ENCODE data around the gene FEM1C.

Gene FEM1C

GRCh38 chr5:115559524-115559923 is 14.9 kb upstream of the FEM1C start:
- H3K4me3 ChIP-seq (ENCODE audit: low read length in 2 of 2) = no peak overlapping the region
- H3K36me3 ChIP-seq (ENCODE audit: control insufficient read depth in 2 of 2, insufficient read depth in 2 of 2, low read length in 2 of 2) = no peaks in the 10 kb centered on the region
- H3K4me1 ChIP-seq (ENCODE audit: control insufficient read depth in 2 of 2, insufficient read depth in 2 of 2, low read length in 2 of 2) = peaks cover 0 to 5% of the 10 kb centered on the region in 2 donors

GRCh38 chr5:115558388-115558956 is 13.9 kb upstream of the FEM1C start:
- H3K9me3 ChIP-seq (ENCODE audit: control insufficient read depth in 2 of 2, low read length in 2 of 2) = no peaks in the 10 kb centered on the region
- no peaks in the 10 kb centered on the region for H3K36me3 ChIP-seq (ENCODE audit: control insufficient read depth in 2 of 2, insufficient read depth in 2 of 2, low read length in 2 of 2)
- H3K4me1 ChIP-seq (ENCODE audit: control insufficient read depth in 2 of 2, insufficient read depth in 2 of 2, low read length in 2 of 2) = peaks cover 0 to 5% of the 10 kb centered on the region in 2 donors
- H3K27me3 ChIP-seq (ENCODE audit: control insufficient read depth in 2 of 2, insufficient read depth in 2 of 2, low read length in 2 of 2) = no peaks in the 10 kb centered on the region
- no peak overlapping the region for H3K4me3 ChIP-seq (ENCODE audit: low read length in 2 of 2)
- peak overlapping the region in 1 of 2 donors; percentile 46 for H3K27ac ChIP-seq (ENCODE audit: low read depth in 2 of 2, low read length in 2 of 2)
- H3K9ac ChIP-seq (ENCODE audit: low read depth in 1 of 2, low read length in 2 of 2) = no peak overlapping the region

More at GRCh38 chr5:115559524-115559923, 14.9 kb upstream of the FEM1C start:
- H3K9ac ChIP-seq (ENCODE audit: low read depth in 1 of 2, low read length in 2 of 2) = no peak overlapping the region
- no peak overlapping the region for H3K27ac ChIP-seq (ENCODE audit: low read depth in 2 of 2, low read length in 2 of 2)
- H3K9me3 ChIP-seq (ENCODE audit: control insufficient read depth in 2 of 2, low read length in 2 of 2) = no peaks in the 10 kb centered on the region
- no peaks in the 10 kb centered on the region for H3K27me3 ChIP-seq (ENCODE audit: control insufficient read depth in 2 of 2, insufficient read depth in 2 of 2, low read length in 2 of 2)

- Histone ChIP-seq H3K36me3 (ENCODE audit: control insufficient read depth in 2 of 2, insufficient read depth in 2 of 2, low read length in 2 of 2) (no peaks in the 10 kb centered on the region), H3K9me3 (ENCODE audit: control insufficient read depth in 2 of 2, low read length in 2 of 2) (no peaks in the 10 kb centered on the region), H3K27ac (ENCODE audit: low read depth in 2 of 2, low read length in 2 of 2) (peak overlapping the region in 1 of 2 donors; percentile 46), H3K9ac (ENCODE audit: low read depth in 1 of 2, low read length in 2 of 2) (peak overlapping the region in 1 of 2 donors; percentile 30), H3K27me3 (ENCODE audit: control insufficient read depth in 2 of 2, insufficient read depth in 2 of 2, low read length in 2 of 2) (no peaks in the 10 kb centered on the region), H3K4me3 (ENCODE audit: low read length in 2 of 2) (no peak overlapping the region), H3K4me1 (ENCODE audit: control insufficient read depth in 2 of 2, insufficient read depth in 2 of 2, low read length in 2 of 2) (peaks cover 0 to 5% of the 10 kb centered on the region in 2 donors)
Measured at GRCh38 chr5:115557667-115558387, 13.3 kb upstream of the FEM1C start.

GRCh38 chr5:115556276-115556675 is 11.7 kb upstream of the FEM1C start:
- Histone ChIP-seq H3K27me3 (ENCODE audit: control insufficient read depth in 2 of 2, insufficient read depth in 2 of 2, low read length in 2 of 2) (no peaks in the 10 kb centered on the region), H3K9ac (ENCODE audit: low read depth in 1 of 2, low read length in 2 of 2) (no peak overlapping the region), H3K4me1 (ENCODE audit: control insufficient read depth in 2 of 2, insufficient read depth in 2 of 2, low read length in 2 of 2) (peaks cover 0 to 5% of the 10 kb centered on the region in 2 donors)

GRCh38 chr5:115555084-115555633 is 10.6 kb upstream of the FEM1C start:
- Histone ChIP-seq H3K4me1 (ENCODE audit: control insufficient read depth in 2 of 2, insufficient read depth in 2 of 2, low read length in 2 of 2) (peaks cover 0 to 10% of the 10 kb centered on the region in 2 donors), H3K4me3 (ENCODE audit: low read length in 2 of 2) (no peak overlapping the region), H3K9ac (ENCODE audit: low read depth in 1 of 2, low read length in 2 of 2) (no peak overlapping the region), H3K27ac (ENCODE audit: low read depth in 2 of 2, low read length in 2 of 2) (peak overlapping the region in 1 of 2 donors; percentile 5), H3K27me3 (ENCODE audit: control insufficient read depth in 2 of 2, insufficient read depth in 2 of 2, low read length in 2 of 2) (no peaks in the 10 kb centered on the region), H3K9me3 (ENCODE audit: control insufficient read depth in 2 of 2, low read length in 2 of 2) (no peaks in the 10 kb centered on the region), H3K36me3 (ENCODE audit: control insufficient read depth in 2 of 2, insufficient read depth in 2 of 2, low read length in 2 of 2) (no peaks in the 10 kb centered on the region)

More at GRCh38 chr5:115556276-115556675, 11.7 kb upstream of the FEM1C start:
- H3K36me3 ChIP-seq (ENCODE audit: control insufficient read depth in 2 of 2, insufficient read depth in 2 of 2, low read length in 2 of 2) = no peaks in the 10 kb centered on the region
- H3K4me3 ChIP-seq (ENCODE audit: low read length in 2 of 2) = no peak overlapping the region
- no peak overlapping the region for H3K27ac ChIP-seq (ENCODE audit: low read depth in 2 of 2, low read length in 2 of 2)
- no peaks in the 10 kb centered on the region for H3K9me3 ChIP-seq (ENCODE audit: control insufficient read depth in 2 of 2, low read length in 2 of 2)

GRCh38 chr5:115553082-115553481 is 8.5 kb upstream of the FEM1C start:
- H3K27ac ChIP-seq (ENCODE audit: low read depth in 2 of 2, low read length in 2 of 2) = no peak overlapping the region
- no peaks in the 10 kb centered on the region for H3K36me3 ChIP-seq (ENCODE audit: control insufficient read depth in 2 of 2, insufficient read depth in 2 of 2, low read length in 2 of 2)
- no peaks in the 10 kb centered on the region for H3K9me3 ChIP-seq (ENCODE audit: control insufficient read depth in 2 of 2, low read length in 2 of 2)
- peaks cover 0 to 7% of the 10 kb centered on the region in 2 donors for H3K4me1 ChIP-seq (ENCODE audit: control insufficient read depth in 2 of 2, insufficient read depth in 2 of 2, low read length in 2 of 2)
- no peaks in the 10 kb centered on the region for H3K27me3 ChIP-seq (ENCODE audit: control insufficient read depth in 2 of 2, insufficient read depth in 2 of 2, low read length in 2 of 2)
- no peak overlapping the region for H3K4me3 ChIP-seq (ENCODE audit: low read length in 2 of 2)
- H3K9ac ChIP-seq (ENCODE audit: low read depth in 1 of 2, low read length in 2 of 2) = no peak overlapping the region

- Histone ChIP-seq H3K4me1 (ENCODE audit: control insufficient read depth in 2 of 2, insufficient read depth in 2 of 2, low read length in 2 of 2) (peaks cover 0 to 4% of the 10 kb centered on the region in 2 donors), H3K9ac (ENCODE audit: low read depth in 1 of 2, low read length in 2 of 2) (no peak overlapping the region), H3K9me3 (ENCODE audit: control insufficient read depth in 2 of 2, low read length in 2 of 2) (no peaks in the 10 kb centered on the region), H3K27me3 (ENCODE audit: control insufficient read depth in 2 of 2, insufficient read depth in 2 of 2, low read length in 2 of 2) (no peaks in the 10 kb centered on the region), H3K27ac (ENCODE audit: low read depth in 2 of 2, low read length in 2 of 2) (peak overlapping the region in 1 of 2 donors; percentile 62), H3K36me3 (ENCODE audit: control insufficient read depth in 2 of 2, insufficient read depth in 2 of 2, low read length in 2 of 2) (no peaks in the 10 kb centered on the region), H3K4me3 (ENCODE audit: low read length in 2 of 2) (no peak overlapping the region)
Measured at GRCh38 chr5:115551415-115551814, 6.8 kb upstream of the FEM1C start.

GRCh38 chr5:115549154-115549553 is 4.6 kb upstream of the FEM1C start:
- Histone ChIP-seq H3K9me3 (ENCODE audit: control insufficient read depth in 2 of 2, low read length in 2 of 2) (peaks cover 3 to 4% of the 10 kb centered on the region in 2 donors), H3K36me3 (ENCODE audit: control insufficient read depth in 2 of 2, insufficient read depth in 2 of 2, low read length in 2 of 2) (no peaks in the 10 kb centered on the region), H3K27me3 (ENCODE audit: control insufficient read depth in 2 of 2, insufficient read depth in 2 of 2, low read length in 2 of 2) (no peaks in the 10 kb centered on the region), H3K27ac (ENCODE audit: low read depth in 2 of 2, low read length in 2 of 2) (no peak overlapping the region), H3K4me1 (ENCODE audit: control insufficient read depth in 2 of 2, insufficient read depth in 2 of 2, low read length in 2 of 2) (peaks cover 4% of the 10 kb centered on the region in 2 donors), H3K4me3 (ENCODE audit: low read length in 2 of 2) (no peak overlapping the region), H3K9ac (ENCODE audit: low read depth in 1 of 2, low read length in 2 of 2) (no peak overlapping the region)

- Histone ChIP-seq H3K36me3 (ENCODE audit: control insufficient read depth in 2 of 2, insufficient read depth in 2 of 2, low read length in 2 of 2) (no peaks in the 10 kb centered on the region), H3K27me3 (ENCODE audit: control insufficient read depth in 2 of 2, insufficient read depth in 2 of 2, low read length in 2 of 2) (no peaks in the 10 kb centered on the region), H3K4me3 (ENCODE audit: low read length in 2 of 2) (no peak overlapping the region), H3K27ac (ENCODE audit: low read depth in 2 of 2, low read length in 2 of 2) (no peak overlapping the region), H3K9me3 (ENCODE audit: control insufficient read depth in 2 of 2, low read length in 2 of 2) (peaks cover 3 to 4% of the 10 kb centered on the region in 2 donors), H3K9ac (ENCODE audit: low read depth in 1 of 2, low read length in 2 of 2) (no peak overlapping the region), H3K4me1 (ENCODE audit: control insufficient read depth in 2 of 2, insufficient read depth in 2 of 2, low read length in 2 of 2) (peaks cover 4% of the 10 kb centered on the region in 2 donors)
Measured at GRCh38 chr5:115548683-115549082, 4.1 kb upstream of the FEM1C start.

GRCh38 chr5:115545351-115545882 is 842 bp upstream of the FEM1C start:
- Histone ChIP-seq H3K27ac (ENCODE audit: low read depth in 2 of 2, low read length in 2 of 2) (peak overlapping the region; percentile 60 to 66), H3K9ac (ENCODE audit: low read depth in 1 of 2, low read length in 2 of 2) (peak overlapping the region in 1 of 2 donors; percentile 56), H3K27me3 (ENCODE audit: control insufficient read depth in 2 of 2, insufficient read depth in 2 of 2, low read length in 2 of 2) (no peaks in the 10 kb centered on the region)

More at GRCh38 chr5:115545351-115545882, 842 bp upstream of the FEM1C start:
- Histone ChIP-seq H3K4me1 (ENCODE audit: control insufficient read depth in 2 of 2, insufficient read depth in 2 of 2, low read length in 2 of 2) (peaks cover 8 to 14% of the 10 kb centered on the region in 2 donors), H3K9me3 (ENCODE audit: control insufficient read depth in 2 of 2, low read length in 2 of 2) (peaks cover 3 to 4% of the 10 kb centered on the region in 2 donors), H3K36me3 (ENCODE audit: control insufficient read depth in 2 of 2, insufficient read depth in 2 of 2, low read length in 2 of 2) (peaks cover 5 to 8% of the 10 kb centered on the region in 2 donors), H3K4me3 (ENCODE audit: low read length in 2 of 2) (peak overlapping the region; percentile 44 to 66)

Data from mucosa of rectum (tissue), 2 donors.